Measurements from ENCODE around the gene HMCN2.

DNA sequence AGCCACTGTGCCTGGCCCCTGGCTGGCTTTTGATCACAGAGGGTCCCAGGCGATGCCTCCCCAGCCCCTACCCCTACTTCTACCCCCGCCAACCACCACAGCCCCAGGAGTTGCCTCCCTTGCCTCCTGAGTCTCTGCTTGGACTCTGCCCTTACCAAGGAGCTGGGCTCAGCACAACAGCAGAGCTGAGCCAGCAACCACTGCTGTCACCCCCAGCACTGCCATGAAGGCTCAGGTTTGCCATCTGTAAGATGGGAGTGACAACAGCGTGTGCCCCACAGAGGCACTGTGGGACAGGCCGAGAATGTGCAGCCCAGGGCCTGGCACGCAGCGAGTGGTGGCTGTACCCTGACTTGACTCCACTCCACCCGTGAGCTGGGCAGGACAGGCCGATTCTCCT, 116.1 kb downstream of the HMCN2 start:
- TF ChIP-seq, protein P1, sequence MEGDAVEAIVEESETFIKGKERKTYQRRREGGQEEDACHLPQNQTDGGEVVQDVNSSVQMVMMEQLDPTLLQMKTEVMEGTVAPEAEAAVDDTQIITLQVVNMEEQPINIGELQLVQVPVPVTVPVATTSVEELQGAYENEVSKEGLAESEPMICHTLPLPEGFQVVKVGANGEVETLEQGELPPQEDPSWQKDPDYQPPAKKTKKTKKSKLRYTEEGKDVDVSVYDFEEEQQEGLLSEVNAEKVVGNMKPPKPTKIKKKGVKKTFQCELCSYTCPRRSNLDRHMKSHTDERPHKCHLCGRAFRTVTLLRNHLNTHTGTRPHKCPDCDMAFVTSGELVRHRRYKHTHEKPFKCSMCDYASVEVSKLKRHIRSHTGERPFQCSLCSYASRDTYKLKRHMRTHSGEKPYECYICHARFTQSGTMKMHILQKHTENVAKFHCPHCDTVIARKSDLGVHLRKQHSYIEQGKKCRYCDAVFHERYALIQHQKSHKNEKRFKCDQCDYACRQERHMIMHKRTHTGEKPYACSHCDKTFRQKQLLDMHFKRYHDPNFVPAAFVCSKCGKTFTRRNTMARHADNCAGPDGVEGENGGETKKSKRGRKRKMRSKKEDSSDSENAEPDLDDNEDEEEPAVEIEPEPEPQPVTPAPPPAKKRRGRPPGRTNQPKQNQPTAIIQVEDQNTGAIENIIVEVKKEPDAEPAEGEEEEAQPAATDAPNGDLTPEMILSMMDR (conservative IDR thresholded peaks at IDR 0.05) = no peak
- no peak for TF ChIP-seq EZH2 (IDR thresholded peaks at IDR 0.05; ENCODE audit: low read depth)
